Activated T-helper 2 cell treated with anti-CD3 and anti-CD28 coated beads, Interferon-gamma antibody, Interleukin-2, Interleukin-4, amounts not matched to agents 10 μg/mL and 5 μg/mL and 100 μg/mL, durations not matched to agents 14 hours and 24 hours and 36 hours (primary cell): ENCODE measurements around the gene GRID1. TPM values are rescaled to one million over a fixed set of nuclear protein-coding genes. Genes with fewer than 3 reads are reported as not detected.

Experiments used
- DNase-seq: peaks from one replicate; pipeline ENCODE4 v3.0.0; 2021; ENCODE audit warnings: low spot score
- H3K27ac Mint-ChIP-seq: one replicate; pipeline ENCODE4 v1.8.0; 2021; ENCODE audit warnings: mixed read lengths
- H3K27me3 Mint-ChIP-seq: one replicate; pipeline ENCODE4 v1.8.0; 2021; ENCODE audit warnings: low read depth, mixed read lengths
- H3K36me3 Mint-ChIP-seq: one replicate; pipeline ENCODE4 v1.8.0; 2021; ENCODE audit warnings: low read depth, mixed read lengths
- H3K4me1 Mint-ChIP-seq: one replicate; pipeline ENCODE4 v1.8.0; 2021; ENCODE audit warnings: low read depth, mixed read lengths
- H3K4me3 Mint-ChIP-seq: one replicate; pipeline ENCODE4 v1.8.0; 2021; ENCODE audit warnings: low read depth, mild to moderate bottlenecking, moderate library complexity, mixed read lengths
- H3K9me3 Mint-ChIP-seq: one replicate; pipeline ENCODE4 v1.8.0; 2021; ENCODE audit warnings: mixed read lengths
- intact Hi-C: fragments of 100-400 bp; cut with micrococcal nuclease; formaldehyde crosslinking; loops from one replicate; pipeline ENCODE4 v1.15.1; 2023
- total RNA-seq: library from RNA; stranded (reverse); gene quantifications from 2 replicates; pipeline ENCODE4 v1.2.3, GENCODE V29; 2022

GRID1 gene
- total RNA-seq, 1 donor from 2014 or later: not detected

- peaks cover 2% of the 10 kb centered on the region for H3K27me3 Mint-ChIP-seq
- H3K27ac Mint-ChIP-seq: no peak overlapping the region
- H3K4me1 Mint-ChIP-seq: no peaks in the 10 kb centered on the region
- H3K36me3 Mint-ChIP-seq: no peaks in the 10 kb centered on the region
- H3K4me3 Mint-ChIP-seq: no peak overlapping the region
- intact Hi-C loops: no loop called here
- DNase-seq: no peak
- H3K9me3 Mint-ChIP-seq: no peaks in the 10 kb centered on the region
Observed at GRCh38 chr10:86074294-86074693, 292.3 kb downstream of the GRID1 start.

- peaks cover 2% of the 10 kb centered on the region for H3K27me3 Mint-ChIP-seq
- H3K27ac Mint-ChIP-seq: no peak overlapping the region
- H3K4me3 Mint-ChIP-seq: no peak overlapping the region
- no peak for DNase-seq
- no peaks in the 10 kb centered on the region for H3K9me3 Mint-ChIP-seq
- intact Hi-C loops: no loop called here
- no peaks in the 10 kb centered on the region for H3K4me1 Mint-ChIP-seq
- no peaks in the 10 kb centered on the region for H3K36me3 Mint-ChIP-seq
Observed at GRCh38 chr10:86073199-86073977, 293.2 kb downstream of the GRID1 start.

GRCh38 chr10:86072413-86072812, 294.2 kb downstream of the GRID1 start:
- intact Hi-C loops: no loop called here
- H3K36me3 Mint-ChIP-seq: no peaks in the 10 kb centered on the region
- H3K27ac Mint-ChIP-seq: no peak overlapping the region
- H3K4me3 Mint-ChIP-seq: no peak overlapping the region
- H3K4me1 Mint-ChIP-seq: no peaks in the 10 kb centered on the region
- no peak for DNase-seq
- peaks cover 2% of the 10 kb centered on the region for H3K27me3 Mint-ChIP-seq
- no peaks in the 10 kb centered on the region for H3K9me3 Mint-ChIP-seq

GRCh38 chr10:86071758-86072157, 294.8 kb downstream of the GRID1 start:
- Mint-ChIP-seq H3K27ac (no peak overlapping the region), H3K27me3 (peaks cover 2% of the 10 kb centered on the region), H3K4me1 (no peaks in the 10 kb centered on the region), H3K36me3 (no peaks in the 10 kb centered on the region), H3K4me3 (no peak overlapping the region), H3K9me3 (no peaks in the 10 kb centered on the region)
- no peak for DNase-seq
- intact Hi-C loops: no loop called here

- intact Hi-C loops: no loop called here
- H3K27me3 Mint-ChIP-seq: peaks cover 2% of the 10 kb centered on the region
- no peak overlapping the region for H3K27ac Mint-ChIP-seq
- no peaks in the 10 kb centered on the region for H3K9me3 Mint-ChIP-seq
- no peak overlapping the region for H3K4me3 Mint-ChIP-seq
- H3K36me3 Mint-ChIP-seq: no peaks in the 10 kb centered on the region
- H3K4me1 Mint-ChIP-seq: no peaks in the 10 kb centered on the region
- no peak for DNase-seq
Observed at GRCh38 chr10:86071145-86071544, 295.4 kb downstream of the GRID1 start.

- H3K36me3 Mint-ChIP-seq: no peaks in the 10 kb centered on the region
- no peak for DNase-seq
- intact Hi-C loops: no loop called here
- H3K4me3 Mint-ChIP-seq: no peak overlapping the region
- H3K4me1 Mint-ChIP-seq: no peaks in the 10 kb centered on the region
- peaks cover 2% of the 10 kb centered on the region for H3K27me3 Mint-ChIP-seq
- H3K27ac Mint-ChIP-seq: no peak overlapping the region
- no peaks in the 10 kb centered on the region for H3K9me3 Mint-ChIP-seq
Observed at GRCh38 chr10:86070278-86070677, 296.3 kb downstream of the GRID1 start.

GRCh38 chr10:86068231-86069054, 298.2 kb downstream of the GRID1 start:
- intact Hi-C loops: no loop called here
- Mint-ChIP-seq H3K36me3 (no peaks in the 10 kb centered on the region), H3K9me3 (no peaks in the 10 kb centered on the region), H3K4me1 (no peaks in the 10 kb centered on the region), H3K4me3 (no peak overlapping the region), H3K27ac (no peak overlapping the region), H3K27me3 (no peaks in the 10 kb centered on the region)
- DNase-seq: no peak

GRCh38 chr10:86067436-86068050, 299.1 kb downstream of the GRID1 start:
- H3K4me1 Mint-ChIP-seq: no peaks in the 10 kb centered on the region
- H3K27me3 Mint-ChIP-seq: no peaks in the 10 kb centered on the region
- no peak for DNase-seq
- no peak overlapping the region for H3K27ac Mint-ChIP-seq
- H3K9me3 Mint-ChIP-seq: no peaks in the 10 kb centered on the region
- H3K4me3 Mint-ChIP-seq: no peak overlapping the region
- intact Hi-C loops: no loop called here
- H3K36me3 Mint-ChIP-seq: no peaks in the 10 kb centered on the region

- no peak overlapping the region for H3K27ac Mint-ChIP-seq
- no peak overlapping the region for H3K4me3 Mint-ChIP-seq
- no peaks in the 10 kb centered on the region for H3K4me1 Mint-ChIP-seq
- no peaks in the 10 kb centered on the region for H3K36me3 Mint-ChIP-seq
- H3K9me3 Mint-ChIP-seq: no peaks in the 10 kb centered on the region
- DNase-seq: no peak
- no peaks in the 10 kb centered on the region for H3K27me3 Mint-ChIP-seq
- intact Hi-C loops: no loop called here
Observed at GRCh38 chr10:86066696-86067095, 299.9 kb downstream of the GRID1 start.

GRCh38 chr10:86065711-86066251, 300.8 kb downstream of the GRID1 start:
- no peak overlapping the region for H3K4me3 Mint-ChIP-seq
- no peaks in the 10 kb centered on the region for H3K9me3 Mint-ChIP-seq
- no peak for DNase-seq

GRCh38 chr10:86064931-86065662, 301.5 kb downstream of the GRID1 start:
- Mint-ChIP-seq H3K9me3 (no peaks in the 10 kb centered on the region), H3K4me1 (no peaks in the 10 kb centered on the region), H3K27ac (no peak overlapping the region), H3K27me3 (no peaks in the 10 kb centered on the region), H3K36me3 (no peaks in the 10 kb centered on the region), H3K4me3 (no peak overlapping the region)
- intact Hi-C loops: no loop called here
- DNase-seq: no peak

More at GRCh38 chr10:86065711-86066251, 300.8 kb downstream of the GRID1 start:
- H3K27ac Mint-ChIP-seq: no peak overlapping the region
- no peaks in the 10 kb centered on the region for H3K36me3 Mint-ChIP-seq
- intact Hi-C loops: no loop called here
- H3K27me3 Mint-ChIP-seq: no peaks in the 10 kb centered on the region
- H3K4me1 Mint-ChIP-seq: no peaks in the 10 kb centered on the region

- Mint-ChIP-seq H3K27ac (no peak overlapping the region), H3K9me3 (no peaks in the 10 kb centered on the region), H3K4me1 (no peaks in the 10 kb centered on the region), H3K27me3 (no peaks in the 10 kb centered on the region), H3K36me3 (no peaks in the 10 kb centered on the region), H3K4me3 (no peak overlapping the region)
- DNase-seq: no peak
- intact Hi-C loops: no loop called here
Observed at GRCh38 chr10:86064219-86064618, 302.4 kb downstream of the GRID1 start.
